Spleen (tissue), 11 donors: ENCODE measurements around the gene TRIOBP. TPM values are rescaled to one million over a fixed set of nuclear protein-coding genes. Genes with fewer than 3 reads are reported as not detected.

Source experiments
- DNase-seq: peaks from one replicate; pipeline ENCODE4 v3.0.0-alpha.2; 2020
- H3K27ac ChIP-seq, 8 donors: fragments of 200-600 bp; sonication (generic) in 7 of 8; 1 replicate in 4 of 8; 2 replicates in 4 of 8; pipeline versions ENCODE4 v1.5.0 to v1.8.0; 2016 to 2021; ENCODE audit warnings: inconsistent platforms in 4 of 8, mild to moderate bottlenecking in 4 of 8, moderate library complexity in 1 of 8
- H3K27me3 ChIP-seq, 7 donors: fragments of 200-600 bp; sonication (generic) in 6 of 7; replicated peaks in 1 of 7; 1 replicate in 4 of 7; 2 replicates in 3 of 7; pipeline versions ENCODE4 v1.5.0 to v1.8.0; 2016 to 2021; ENCODE audit warnings: inconsistent platforms in 3 of 7, mild to moderate bottlenecking in 1 of 7
- H3K36me3 ChIP-seq, 6 donors: fragments of 200-600 bp; sonication (generic) in 5 of 6; 1 replicate in 4 of 6; 2 replicates in 2 of 6; pipeline versions ENCODE4 v1.5.0 to v1.8.0; 2016 to 2021; ENCODE audit warnings: inconsistent platforms in 2 of 6
- H3K4me1 ChIP-seq, 6 donors: fragments of 200-600 bp; sonication (generic) in 5 of 6; 1 replicate in 3 of 6; 2 replicates in 3 of 6; pipeline versions ENCODE4 v1.5.0 to v1.8.0; 2016 to 2021; ENCODE audit warnings: inconsistent platforms in 3 of 6
- H3K4me3 ChIP-seq, 8 donors: fragments of 200-600 bp; sonication (generic) in 7 of 8; 1 replicate in 4 of 8; 2 replicates in 4 of 8; pipeline versions ENCODE4 v1.5.0 to v1.8.0; 2016 to 2021; ENCODE audit warnings: inconsistent platforms in 4 of 8, mild to moderate bottlenecking in 4 of 8, moderate library complexity in 2 of 8
- H3K9me3 ChIP-seq, 8 donors: fragments of 200-600 bp; sonication (generic) in 7 of 8; 1 replicate in 4 of 8; 2 replicates in 4 of 8; pipeline versions ENCODE4 v1.5.0 to v1.8.0; 2016 to 2021; ENCODE audit warnings: inconsistent platforms in 4 of 8
- CTCF ChIP-seq, 11 experiments: fragments of 200-600 bp in 7 of 11; fragments of 450-650 bp in 4 of 11; sonication (generic) in 4 of 11; IDR thresholded peaks in 8 of 11; conservative IDR thresholded peaks in 3 of 11; 1 replicate in 7 of 11; 2 replicates in 4 of 11; pipeline versions ENCODE4 v1.4.0 to v1.8.0; 2016 to 2021; ENCODE audit warnings: antibody characterized with exemption in 11 of 11, inconsistent platforms in 4 of 11, mild to moderate bottlenecking in 1 of 11
- POLR2A ChIP-seq, 3 donors: fragments of 450-650 bp; IDR thresholded peaks; one replicate each; pipeline ENCODE4 v1.5.1; 2017; ENCODE audit warnings: antibody characterized with exemption in 3 of 3, mild to moderate bottlenecking in 1 of 3
- POLR2AphosphoS5 ChIP-seq, 3 donors: sonication (generic); formaldehyde crosslinking; IDR thresholded peaks; one replicate each; pipeline ENCODE4 v1.5.1; 2017; ENCODE audit warnings: antibody characterized with exemption in 3 of 3
- WGBS, 5 donors: extraction: QIAGEN DNeasy Blood & Tissue Kit in 3 of 5; methylation state at CpG; one replicate each; pipeline versions ENCODE4 v1.1.5 to v1.1.7; 2013 to 2018; 5-methylcytosine and 5-hydroxymethylcytosine counted together
- intact Hi-C: fragments of 100-400 bp; cut with DNase I; formaldehyde crosslinking; loops from one replicate; pipeline ENCODE4 v1.15.0; 2023; ENCODE audit warnings: low total_unique reads
- polyA plus RNA-seq, 3 donors: library from polyadenylated mRNA; stranded (reverse); fragments of 200-250 nt; gene quantifications; one replicate each; pipeline ENCODE4 v1.2.1, GENCODE V29; 2013
- total RNA-seq, 7 donors: library from RNA; depleted of rRNA in 3 of 7; stranded (reverse); fragments of >200 nt in 3 of 7; fragmentation: NEBNext Ultra II Directional in 4 of 7; extraction: Animal tissue kit (Norgen Biotek cat#: 25700) in 4 of 7; gene quantifications; one replicate each; pipeline versions ENCODE4 v1.1.0 to v1.2.1, GENCODE V29; 2016 to 2021
- donor health status: healthy with polysubstance abuse.
- donor health status: DM: no; HTN: no; CAD: no; lungs with moderate emphysema.
- donor health status: DM: no; HTN: no; CAD: no.
- donor health status: Bipolar disorder and iron deficiency.
- donor health status: healthy.
- donor health status: DM: no; HTN: no; CAD: no.
- donor health status: DM: yes; HTN: yes; CAD: no.

Gene TRIOBP
- total and polyA plus RNA-seq, 10 donors = 24.6 to 151 (median 103) TPM

GRCh38 chr22:37807410-37808293 lies 110.8 kb downstream of the TRIOBP start, which contains the start of gene GCAT:
Gene GCAT, plus strand, starts transcription at chr22:37807934. Its CDS starts 34 bp downstream, at chr22:37807968.
- intact Hi-C loops = no loop called here
- peaks cover 0 to 99% (median 45%) of the 10 kb centered on the region in 7 donors for H3K27me3 ChIP-seq
- peak within 1 kb of the TSS; percentile 20 to 76 (median 51) for H3K4me3 ChIP-seq
- peaks cover 22 to 64% (median 57%) of the 10 kb centered on the region in 6 donors for H3K4me1 ChIP-seq
- no peak for TF ChIP-seq CTCF (IDR thresholded peaks at IDR 0.05 in 8 of 11, conservative IDR thresholded peaks at IDR 0.05 in 3 of 11)
- peak; percentile 55 to 83 (median 80) for TF ChIP-seq POLR2AphosphoS5 (IDR thresholded peaks at IDR 0.05)
- peak; percentile 97 for DNase-seq
- H3K36me3 ChIP-seq = no peaks in the 10 kb centered on the region
- no peaks in the 10 kb centered on the region for H3K9me3 ChIP-seq
- 0 to 1% (median 1%) methylated on average over 45 to 73 of the region's 73 CpGs for WGBS, 5 donors
- H3K27ac ChIP-seq = peak within 1 kb of the TSS in 4 of 8 donors; percentile 26 to 78 (median 56)

DNA sequence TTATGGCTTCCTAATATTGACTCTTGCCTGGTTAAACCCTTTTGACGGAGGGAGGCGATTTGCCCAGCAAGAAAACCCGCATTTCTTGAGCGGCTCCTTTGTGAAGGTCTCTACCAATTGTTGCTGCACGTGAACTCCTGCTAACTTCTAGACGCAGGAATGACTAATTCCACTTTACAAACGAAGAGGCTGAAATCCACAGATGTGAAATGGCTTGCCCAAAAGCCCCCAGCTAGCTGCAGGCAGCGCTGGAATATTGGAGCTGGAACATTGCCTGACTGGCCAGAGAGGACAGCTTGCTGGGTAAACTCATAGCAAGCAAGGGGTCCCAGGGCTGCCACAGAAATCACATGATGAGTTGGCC lies 111.4 kb downstream of the TRIOBP start:
- peaks cover 19 to 58% (median 51%) of the 10 kb centered on the region in 6 donors for H3K4me1 ChIP-seq
- H3K27me3 ChIP-seq = peaks cover 0 to 99% (median 41%) of the 10 kb centered on the region in 7 donors
- WGBS, 5 donors = 9 to 14% (median 10%) methylated on average over 8 of the region's 8 CpGs
- no peaks in the 10 kb centered on the region for H3K36me3 ChIP-seq
- no peaks in the 10 kb centered on the region for H3K9me3 ChIP-seq
- TF ChIP-seq POLR2A (IDR thresholded peaks at IDR 0.05) (no peak), POLR2AphosphoS5 (IDR thresholded peaks at IDR 0.05) (no peak), CTCF (IDR thresholded peaks at IDR 0.05 in 8 of 11, conservative IDR thresholded peaks at IDR 0.05 in 3 of 11) (no peak)
- intact Hi-C loops = no loop called here
- H3K27ac ChIP-seq = peak overlapping the region in 1 of 8 donors; percentile 54
- H3K4me3 ChIP-seq = peak overlapping the region; percentile 20 to 76 (median 51)
- no peak for DNase-seq

DNA sequence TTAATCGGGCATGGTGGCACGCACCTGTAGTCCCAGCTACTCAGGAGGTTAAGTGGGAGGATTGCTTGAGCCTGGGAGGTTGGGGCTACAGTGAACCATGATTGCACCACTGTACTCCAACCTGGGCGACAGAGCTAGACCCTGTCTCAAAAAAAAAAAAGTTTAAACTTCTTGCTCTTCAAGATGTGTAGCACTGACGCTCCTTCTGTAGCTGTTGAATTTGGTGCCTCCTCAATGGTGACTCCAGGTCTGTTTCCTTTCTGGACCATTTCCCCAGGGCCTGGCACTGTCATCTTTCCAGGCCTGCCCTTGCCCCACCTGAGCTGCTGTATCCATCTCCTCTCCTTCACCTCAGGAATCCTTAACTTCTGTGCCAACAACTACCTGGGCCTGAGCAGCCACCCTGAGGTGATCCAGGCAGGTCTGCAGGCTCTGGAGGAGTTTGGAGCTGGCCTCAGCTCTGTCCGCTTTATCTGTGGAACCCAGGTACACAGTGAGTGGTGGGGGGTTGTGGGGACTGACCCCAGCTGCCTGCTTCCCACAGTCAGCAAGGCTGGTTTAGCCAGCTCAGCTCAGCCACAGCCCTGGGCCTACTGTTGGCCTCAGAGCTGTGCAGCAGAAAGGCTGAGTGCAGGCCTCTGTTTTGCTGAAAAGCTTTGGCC lies 113.0 kb downstream of the TRIOBP start:
- Histone ChIP-seq H3K36me3 (no peaks in the 10 kb centered on the region), H3K4me3 (no peak overlapping the region), H3K4me1 (peaks cover 16 to 43% (median 39%) of the 10 kb centered on the region in 6 donors), H3K27ac (no peak overlapping the region), H3K27me3 (peaks cover 0 to 87% (median 30%) of the 10 kb centered on the region in 7 donors), H3K9me3 (no peaks in the 10 kb centered on the region)
- TF ChIP-seq POLR2A (IDR thresholded peaks at IDR 0.05) (no peak), CTCF (IDR thresholded peaks at IDR 0.05 in 8 of 11, conservative IDR thresholded peaks at IDR 0.05 in 3 of 11) (no peak), POLR2AphosphoS5 (IDR thresholded peaks at IDR 0.05) (no peak)
- 92 to 97% (median 94%) methylated on average over 5 of the region's 5 CpGs for WGBS, 5 donors
- DNase-seq = no peak
- intact Hi-C loops = loop anchor here (10.0 kb wide), 1 partner anchor 155 kb away; no protein-coding TSS in a partner anchor
